A673 (cell line): ENCODE measurements around the gene DENND2D. TPM values are rescaled to one million over a fixed set of nuclear protein-coding genes. Genes with fewer than 3 reads are reported as not detected.
A peak's percentile ranks its signal among the peaks of the same experiment; 100 is the strongest.

Source experiments
- BruUV-seq: library from RNA; stranded (reverse); fragments of 400-500 nt; replicated peaks from 2 replicates; lab custom pipeline; 2021; lab: Mats Ljungman, UMichigan
- CTCF ChIA-PET: fragments of 300-600 bp; sonication (Branson Sonifier 250); formaldehyde crosslinking; loops from one replicate; lab custom pipeline; 2022; ENCODE audit warnings: antibody characterized with exemption; lab: Charles Lee
- POLR2A ChIA-PET: fragments of 300-600 bp; sonication (Branson Sonifier 250); formaldehyde crosslinking; loops from one replicate; lab custom pipeline; 2022; ENCODE audit warnings: antibody characterized with exemption; ENCODE audit not compliant: low non-redundant PET; lab: Charles Lee
- DNase-seq: peaks from one replicate; pipeline ENCODE4 v3.0.0-alpha.2; 2015; ENCODE audit warnings: low spot score
- H3K27ac ChIP-seq: fragments of 200-600 bp; sonication (generic); 2 replicates; pipeline ENCODE4 v1.5.1; 2016; ENCODE audit warnings: mixed run types, low read depth, mild to moderate bottlenecking, mixed read lengths, antibody characterized with exemption, low read length; ENCODE audit not compliant: poor library complexity, severe bottlenecking
- H3K27me3 ChIP-seq: fragments of 200-600 bp; sonication (generic); replicated peaks from 2 replicates; pipeline ENCODE4 v1.6.1; 2017; ENCODE audit warnings: mixed run types, low read depth, mild to moderate bottlenecking, mixed read lengths, antibody characterized with exemption, low read length; ENCODE audit not compliant: insufficient read depth, poor library complexity
- H3K36me3 ChIP-seq: fragments of 200-600 bp; sonication (generic); 2 replicates; pipeline ENCODE4 v1.6.1; 2016; ENCODE audit warnings: mixed run types, mild to moderate bottlenecking, mixed read lengths, antibody characterized with exemption, low read length; ENCODE audit not compliant: insufficient read depth, poor library complexity, severe bottlenecking
- H3K4me1 ChIP-seq: fragments of 200-600 bp; sonication (generic); 2 replicates; pipeline ENCODE4 v1.6.1; 2017; ENCODE audit warnings: mixed run types, mild to moderate bottlenecking, mixed read lengths, antibody characterized with exemption, low read length; ENCODE audit not compliant: insufficient read depth, poor library complexity, severe bottlenecking
- H3K4me3 ChIP-seq: fragments of 200-600 bp; sonication (generic); 2 replicates; pipeline ENCODE4 v1.5.1; 2016; ENCODE audit warnings: low read depth, mixed run types, mild to moderate bottlenecking, mixed read lengths, low read length; ENCODE audit not compliant: poor library complexity, severe bottlenecking
- H3K9me3 ChIP-seq: fragments of 200-600 bp; sonication (generic); 2 replicates; pipeline ENCODE4 v1.6.1; 2016; ENCODE audit warnings: mixed run types, low read depth, mild to moderate bottlenecking, mixed read lengths, antibody characterized with exemption, low read length; ENCODE audit not compliant: poor library complexity, severe bottlenecking
- CTCF ChIP-seq: fragments of 300-800, 200-600 bp; sonication (generic); conservative IDR thresholded peaks from 2 replicates; pipeline ENCODE4 v1.5.1; 2017; ENCODE audit warnings: low read depth, mild to moderate bottlenecking, antibody characterized with exemption, low read length, moderate library complexity, mixed read lengths
- EZH2 ChIP-seq: fragments of 200-600 bp; sonication (generic); IDR thresholded peaks from 2 replicates; pipeline ENCODE4 v1.6.1; 2017; ENCODE audit warnings: borderline replicate concordance, low read depth, mild to moderate bottlenecking, mixed read lengths, antibody characterized with exemption, low read length; ENCODE audit not compliant: poor library complexity, severe bottlenecking
- intact Hi-C: fragments of 100-400 bp; cut with micrococcal nuclease; formaldehyde crosslinking; loops from one replicate; pipeline ENCODE4 v1.10.0; 2022; ENCODE audit not compliant: unreplicated experiment
- total RNA-seq: library from RNA; stranded (reverse); gene quantifications from 2 replicates; pipeline ENCODE4 v1.2.3, GENCODE V29; 2021

The DENND2D gene
- total RNA-seq, 1 experiment from 2014 or later: not detected

- BruUV-seq: no TSS peak
- DNase-seq: peak; percentile 7
- no peaks in the 10 kb centered on the region for H3K9me3 ChIP-seq
- TF ChIP-seq CTCF (no peak), EZH2 (no peak)
- no peaks in the 10 kb centered on the region for H3K27me3 ChIP-seq
- CTCF ChIA-PET: no interaction called here
- peak overlapping the region; percentile 26 for H3K27ac ChIP-seq
- POLR2A ChIA-PET: no interaction called here
- H3K4me3 ChIP-seq: no peak overlapping the region
- peaks cover 10% of the 10 kb centered on the region for H3K36me3 ChIP-seq
- intact Hi-C loops: no loop called here
- peaks cover 20% of the 10 kb centered on the region for H3K4me1 ChIP-seq
Observed at GRCh38 chr1:111172463-111172862, 28.0 kb downstream of the DENND2D start.

- BruUV-seq: no TSS peak
- TF ChIP-seq EZH2: no peak
- no peak for TF ChIP-seq CTCF
- POLR2A ChIA-PET: no interaction called here
- Histone ChIP-seq H3K9me3 (no peaks in the 10 kb centered on the region), H3K4me1 (peaks cover 6% of the 10 kb centered on the region), H3K27ac (no peak overlapping the region), H3K36me3 (peaks cover 8% of the 10 kb centered on the region), H3K4me3 (no peak overlapping the region), H3K27me3 (no peaks in the 10 kb centered on the region)
- CTCF ChIA-PET: no interaction called here
- no peak for DNase-seq
- intact Hi-C loops: no loop called here
Observed at GRCh38 chr1:111164151-111164550, 36.3 kb downstream of the DENND2D start.

- intact Hi-C loops: no loop called here
- H3K4me3 ChIP-seq: no peak overlapping the region
- no peak for DNase-seq
- CTCF ChIA-PET: no interaction called here
- POLR2A ChIA-PET: no interaction called here
- no TSS peak for BruUV-seq
- peaks cover 8% of the 10 kb centered on the region for H3K36me3 ChIP-seq
- no peak for TF ChIP-seq CTCF
- TF ChIP-seq EZH2: no peak
- H3K27me3 ChIP-seq: no peaks in the 10 kb centered on the region
- H3K4me1 ChIP-seq: peaks cover 6% of the 10 kb centered on the region
- H3K27ac ChIP-seq: no peak overlapping the region
- no peaks in the 10 kb centered on the region for H3K9me3 ChIP-seq
Observed at GRCh38 chr1:111163363-111163762, 37.1 kb downstream of the DENND2D start.
